ENCODE measurements around the gene UGDH.
"Not testable (repeated sequence)": the region's sequence is repeated elsewhere in the genome, so short reads cannot be mapped to it uniquely, and the experiment has no call there.

Gene UGDH

GRCh38 chr4:39495446-39496213 is 31.6 kb downstream of the UGDH start:
- DNase-seq (ENCODE audit: low read depth): no peak

GRCh38 chr4:39494354-39494753 is 32.9 kb downstream of the UGDH start:
- no peak for DNase-seq (ENCODE audit: low read depth)

- no peak for DNase-seq (ENCODE audit: low read depth)
Measured at GRCh38 chr4:39490322-39490721, 36.9 kb downstream of the UGDH start.

GRCh38 chr4:39486221-39486804 is 40.9 kb downstream of the UGDH start:
- no peak for DNase-seq (ENCODE audit: low read depth)

- no peak for DNase-seq (ENCODE audit: low read depth)
Measured at GRCh38 chr4:39484582-39485272, 42.5 kb downstream of the UGDH start.

- DNase-seq (ENCODE audit: low read depth): no peak
Measured at GRCh38 chr4:39480902-39481695, 46.1 kb downstream of the UGDH start.

- DNase-seq (ENCODE audit: low read depth): no peak
Measured at GRCh38 chr4:39480251-39480650, 47.0 kb downstream of the UGDH start.

- no peak for DNase-seq (ENCODE audit: low read depth)
Measured at GRCh38 chr4:39476187-39476895, 50.9 kb downstream of the UGDH start.

GRCh38 chr4:39472396-39472795 is 54.8 kb downstream of the UGDH start:
- DNase-seq (ENCODE audit: low read depth): no peak

- no peak for DNase-seq (ENCODE audit: low read depth)
Measured at GRCh38 chr4:39470402-39470801, 56.8 kb downstream of the UGDH start.

- no peak for DNase-seq (ENCODE audit: low read depth)
Measured at GRCh38 chr4:39469429-39470077, 57.7 kb downstream of the UGDH start.

- DNase-seq (ENCODE audit: low read depth): no peak
Measured at GRCh38 chr4:39467464-39467863, 59.8 kb downstream of the UGDH start.

- no peak for DNase-seq (ENCODE audit: low read depth)
Measured at GRCh38 chr4:39466747-39467146, 60.5 kb downstream of the UGDH start.

- DNase-seq (ENCODE audit: low read depth): no peak
Measured at GRCh38 chr4:39464886-39465501, 62.2 kb downstream of the UGDH start.

GRCh38 chr4:39458505-39459300 is 68.5 kb downstream of the UGDH start, which contains the start of the genes LIAS and RPL9:
LIAS (plus strand) TSS chr4:39459056; CDS start chr4:39459118, 62 bp downstream.
RPL9 (minus strand) TSS chr4:39458922; CDS start chr4:39458439, 483 bp downstream.
- DNase-seq (ENCODE audit: low read depth): peak; percentile 85

GRCh38 chr4:39458161-39458504 is 69.1 kb downstream of the UGDH start:
- not testable (repeated sequence) for DNase-seq (ENCODE audit: low read depth)

- no peak for DNase-seq (ENCODE audit: low read depth)
Measured at GRCh38 chr4:39456946-39457763, 70.1 kb downstream of the UGDH start.

- DNase-seq (ENCODE audit: low read depth): no peak
Measured at GRCh38 chr4:39455486-39455885, 71.8 kb downstream of the UGDH start.

GRCh38 chr4:39453738-39454137 is 73.5 kb downstream of the UGDH start:
- no peak for DNase-seq (ENCODE audit: low read depth)
